ENCODE measurements around the gene ALKAL2. TPM values are rescaled to one million over a fixed set of nuclear protein-coding genes. Genes with fewer than 3 reads are reported as not detected.

The ALKAL2 gene
- total RNA-seq, 4 donors from 2014 or later, result 1.2 to 15.5 (median 3.4) TPM

- H3K4me3 ChIP-seq (ENCODE audit: low read depth, poor library complexity, severe bottlenecking), result no peak overlapping the region
- 58 to 67% methylated on average over 6 of the region's 6 CpGs for WGBS, 2 donors
- peak in 1 of 2 donors; percentile 31 for DNase-seq (ENCODE audit: low spot score in 2 of 2)
- intact Hi-C loops (cut with DNase I; ENCODE audit: low total_unique reads), result no loop called here
- no peak for TF ChIP-seq CTCF (IDR thresholded peaks at IDR 0.05)
- no peak for TF ChIP-seq POLR2A (IDR thresholded peaks at IDR 0.05)
Measured at GRCh38 chr2:246489-247144, 41.3 kb downstream of the ALKAL2 start.

- H3K4me3 ChIP-seq (ENCODE audit: low read depth, poor library complexity, severe bottlenecking), result no peak overlapping the region
- DNase-seq (ENCODE audit: low spot score in 2 of 2), result no peak
- no peak for TF ChIP-seq CTCF (IDR thresholded peaks at IDR 0.05)
- TF ChIP-seq POLR2A (IDR thresholded peaks at IDR 0.05), result no peak
- intact Hi-C loops (cut with DNase I; ENCODE audit: low total_unique reads), result no loop called here
- 95 to 98% methylated on average over 7 of the region's 7 CpGs for WGBS, 2 donors
Measured at GRCh38 chr2:244547-244946, 43.3 kb downstream of the ALKAL2 start.

- H3K4me3 ChIP-seq (ENCODE audit: low read depth, poor library complexity, severe bottlenecking), result no peak overlapping the region
- intact Hi-C loops (cut with DNase I; ENCODE audit: low total_unique reads), result no loop called here
- WGBS, 2 donors, result 91 to 94% methylated on average over 5 of the region's 5 CpGs
- TF ChIP-seq POLR2A (IDR thresholded peaks at IDR 0.05), result no peak
- no peak for TF ChIP-seq CTCF (IDR thresholded peaks at IDR 0.05)
- DNase-seq (ENCODE audit: low spot score in 2 of 2), result no peak
Measured at GRCh38 chr2:238869-239268, 49.0 kb downstream of the ALKAL2 start.

- TF ChIP-seq CTCF (IDR thresholded peaks at IDR 0.05) (no peak), POLR2A (IDR thresholded peaks at IDR 0.05) (no peak)
- WGBS, 2 donors, result 67 to 68% methylated on average over 3 of the region's 3 CpGs
- intact Hi-C loops (cut with DNase I; ENCODE audit: low total_unique reads), result no loop called here
Measured at GRCh38 chr2:238431-238830, 49.5 kb downstream of the ALKAL2 start.

GRCh38 chr2:237878-238277 lies 50.0 kb downstream of the ALKAL2 start:
- intact Hi-C loops (cut with DNase I; ENCODE audit: low total_unique reads), result no loop called here
- DNase-seq (ENCODE audit: low spot score in 2 of 2), result no peak
- 79 to 86% methylated on average over 6 of the region's 6 CpGs for WGBS, 2 donors
- H3K4me3 ChIP-seq (ENCODE audit: low read depth, poor library complexity, severe bottlenecking), result no peak overlapping the region
- no peak for TF ChIP-seq CTCF (IDR thresholded peaks at IDR 0.05)
- TF ChIP-seq POLR2A (IDR thresholded peaks at IDR 0.05), result no peak

More at GRCh38 chr2:238431-238830, 49.5 kb downstream of the ALKAL2 start:
- no peak for DNase-seq (ENCODE audit: low spot score in 2 of 2)
- H3K4me3 ChIP-seq (ENCODE audit: low read depth, poor library complexity, severe bottlenecking), result no peak overlapping the region

All from lower leg skin (tissue), 4 donors.